Parathyroid adenoma (tissue), 2 donors: ENCODE data around the gene CCDC171.

Source experiments
- H2AFZ ChIP-seq: fragments of 300-600 bp; sonication (generic); one replicate; pipeline ENCODE4 v1.7.0; 2017; ENCODE audit warnings: antibody characterized with exemption, mild to moderate bottlenecking
- H3K27ac ChIP-seq: fragments of 300-600 bp; sonication (generic); one replicate; pipeline ENCODE4 v1.7.0; 2017
- H3K27me3 ChIP-seq: fragments of 300-600 bp; sonication (generic); one replicate; pipeline ENCODE4 v1.7.0; 2017; ENCODE audit warnings: low read length; ENCODE audit not compliant: control insufficient read depth, insufficient read depth
- H3K36me3 ChIP-seq: fragments of 300-600 bp; sonication (generic); one replicate; pipeline ENCODE4 v1.7.0; 2017; ENCODE audit warnings: low read length; ENCODE audit not compliant: control insufficient read depth, insufficient read depth
- H3K4me1 ChIP-seq: fragments of 300-600 bp; sonication (generic); one replicate; pipeline ENCODE4 v1.7.0; 2017; ENCODE audit warnings: control low read depth
- H3K4me2 ChIP-seq: fragments of 300-600 bp; sonication (generic); one replicate; pipeline ENCODE4 v1.7.0; 2017; ENCODE audit warnings: low read length
- H3K4me3 ChIP-seq: fragments of 300-600 bp; sonication (generic); one replicate; pipeline ENCODE4 v1.7.0; 2017; ENCODE audit warnings: low read depth, low read length
- H3K79me2 ChIP-seq: fragments of 300-600 bp; sonication (generic); one replicate; pipeline ENCODE4 v1.7.0; 2017; ENCODE audit warnings: control low read depth
- H3K9ac ChIP-seq: fragments of 300-600 bp; sonication (generic); one replicate; pipeline ENCODE4 v1.7.0; 2017; ENCODE audit warnings: mild to moderate bottlenecking
- H3K9me3 ChIP-seq: fragments of 300-600 bp; sonication (generic); one replicate; pipeline ENCODE4 v1.7.0; 2017; ENCODE audit warnings: low read length; ENCODE audit not compliant: control insufficient read depth
- CTCF ChIP-seq: fragments of 300-600 bp; sonication (generic); IDR thresholded peaks from one replicate; pipeline ENCODE4 v1.7.0; 2017; ENCODE audit warnings: antibody characterized with exemption, mild to moderate bottlenecking
- donor health status: primary hyperparathyroidism.

The CCDC171 gene

DNA sequence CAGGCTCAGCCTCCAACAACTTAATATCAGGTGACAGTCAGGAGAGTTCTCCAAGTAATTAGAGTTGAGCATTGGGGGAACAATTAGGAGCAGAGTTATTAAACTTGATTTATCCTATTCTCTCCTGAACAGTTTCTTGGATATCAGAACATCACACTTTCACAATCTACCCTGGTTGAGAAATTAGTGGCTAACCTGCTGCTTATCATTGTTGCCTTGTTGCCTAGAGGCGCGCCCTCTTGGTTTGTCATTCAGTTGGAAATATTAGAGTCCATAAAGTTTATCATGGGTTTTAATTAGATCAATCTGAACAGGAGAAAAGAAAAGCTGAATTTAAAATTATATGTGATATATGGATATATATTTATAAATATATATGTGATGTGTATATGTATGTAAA lies 291.1 kb downstream of the CCDC171 start:
- H3K27me3 ChIP-seq, result no peaks in the 10 kb centered on the region
- no peaks in the 10 kb centered on the region for H3K79me2 ChIP-seq
- TF ChIP-seq CTCF, result no peak
- no peaks in the 10 kb centered on the region for H3K9me3 ChIP-seq
- no peak overlapping the region for H3K4me2 ChIP-seq
- H3K4me1 ChIP-seq, result no peaks in the 10 kb centered on the region
- H3K36me3 ChIP-seq, result no peaks in the 10 kb centered on the region
- H2AFZ ChIP-seq, result no peak overlapping the region
- H3K9ac ChIP-seq, result no peak overlapping the region
- H3K4me3 ChIP-seq, result no peak overlapping the region
- H3K27ac ChIP-seq, result no peak overlapping the region

- no peak for TF ChIP-seq CTCF
- Histone ChIP-seq H3K4me1 (no peaks in the 10 kb centered on the region), H3K27me3 (no peaks in the 10 kb centered on the region), H3K4me3 (no peak overlapping the region), H3K9me3 (no peaks in the 10 kb centered on the region), H3K36me3 (no peaks in the 10 kb centered on the region), H2AFZ (no peak overlapping the region), H3K79me2 (no peaks in the 10 kb centered on the region), H3K27ac (no peak overlapping the region), H3K9ac (no peak overlapping the region), H3K4me2 (no peak overlapping the region)
These were observed 293.8 kb downstream of the CCDC171 start for GRCh38 chr9:15846611-15847010.

- Histone ChIP-seq H3K79me2 (no peaks in the 10 kb centered on the region), H3K4me3 (no peak overlapping the region), H3K27ac (no peak overlapping the region), H3K4me2 (no peak overlapping the region), H2AFZ (no peak overlapping the region), H3K9ac (no peak overlapping the region), H3K36me3 (no peaks in the 10 kb centered on the region), H3K9me3 (no peaks in the 10 kb centered on the region), H3K4me1 (no peaks in the 10 kb centered on the region), H3K27me3 (no peaks in the 10 kb centered on the region)
- no peak for TF ChIP-seq CTCF
These were observed 297.0 kb downstream of the CCDC171 start for GRCh38 chr9:15849871-15850270.

- H3K9ac ChIP-seq, result no peak overlapping the region
- no peaks in the 10 kb centered on the region for H3K4me1 ChIP-seq
- no peaks in the 10 kb centered on the region for H3K27me3 ChIP-seq
- H3K4me3 ChIP-seq, result no peak overlapping the region
- no peak overlapping the region for H3K27ac ChIP-seq
- no peaks in the 10 kb centered on the region for H3K9me3 ChIP-seq
- H2AFZ ChIP-seq, result no peak overlapping the region
- TF ChIP-seq CTCF, result no peak
- H3K79me2 ChIP-seq, result no peaks in the 10 kb centered on the region
- no peaks in the 10 kb centered on the region for H3K36me3 ChIP-seq
- no peak overlapping the region for H3K4me2 ChIP-seq
These were observed 298.9 kb downstream of the CCDC171 start for GRCh38 chr9:15851766-15852165.

- H3K4me1 ChIP-seq, result no peaks in the 10 kb centered on the region
- no peak for TF ChIP-seq CTCF
- H3K9me3 ChIP-seq, result no peaks in the 10 kb centered on the region
- no peak overlapping the region for H2AFZ ChIP-seq
- no peak overlapping the region for H3K9ac ChIP-seq
- H3K79me2 ChIP-seq, result no peaks in the 10 kb centered on the region
- no peak overlapping the region for H3K4me2 ChIP-seq
- no peaks in the 10 kb centered on the region for H3K36me3 ChIP-seq
- no peak overlapping the region for H3K4me3 ChIP-seq
- no peak overlapping the region for H3K27ac ChIP-seq
- H3K27me3 ChIP-seq, result no peaks in the 10 kb centered on the region
These were observed 303.7 kb downstream of the CCDC171 start for GRCh38 chr9:15856591-15856990.
